DOHH2 (cell line): Measurements from ENCODE around the gene LRIT1.

Experiments
- H3F3A ChIP-seq: fragments of 200-600 bp; sonication (generic), shearing (Covaris generic); 2 replicates; pipeline ENCODE4 v1.6.0; 2016; ENCODE audit warnings: antibody characterized with exemption, mild to moderate bottlenecking; ENCODE audit not compliant: control insufficient read depth, insufficient read depth
- H3K27ac ChIP-seq: fragments of 200-600 bp; sonication (generic); 2 replicates; pipeline ENCODE4 v1.5.1; 2014; ENCODE audit warnings: low read depth, mild to moderate bottlenecking, low read length, moderate library complexity
- H3K27me3 ChIP-seq: fragments of 200-600 bp; sonication (generic); 2 replicates; pipeline ENCODE4 v1.6.1; 2014; ENCODE audit warnings: mild to moderate bottlenecking, low read length, mixed read lengths; ENCODE audit not compliant: control insufficient read depth
- H3K36me3 ChIP-seq: fragments of 200-600 bp; sonication (generic); 2 replicates; pipeline ENCODE4 v1.6.1; 2014; ENCODE audit warnings: mild to moderate bottlenecking, low read length, moderate library complexity, mixed read lengths; ENCODE audit not compliant: control insufficient read depth
- H3K4me1 ChIP-seq: fragments of 200-600 bp; sonication (generic); 2 replicates; pipeline ENCODE4 v1.6.1; 2014; ENCODE audit warnings: mild to moderate bottlenecking, low read length, mixed read lengths; ENCODE audit not compliant: control insufficient read depth
- H3K4me2 ChIP-seq: fragments of 200-600 bp; sonication (generic); 2 replicates; pipeline ENCODE4 v1.6.0; 2014; ENCODE audit warnings: mild to moderate bottlenecking, low read length, moderate library complexity
- H3K4me3 ChIP-seq: fragments of 200-600 bp; sonication (generic); 2 replicates; pipeline ENCODE4 v1.5.1; 2014; ENCODE audit warnings: mild to moderate bottlenecking, low read length, mixed read lengths
- H3K79me2 ChIP-seq: fragments of 200-600 bp; sonication (generic); 2 replicates; pipeline ENCODE4 v1.6.1; 2014; ENCODE audit warnings: mild to moderate bottlenecking, low read length, mixed read lengths; ENCODE audit not compliant: control insufficient read depth
- H3K9me2 ChIP-seq: fragments of 200-600 bp; sonication (generic); replicated peaks from 2 replicates; pipeline ENCODE4 v1.6.1; 2014; ENCODE audit warnings: mild to moderate bottlenecking, low read length, mixed read lengths; ENCODE audit not compliant: control insufficient read depth
- H3K9me3 ChIP-seq: fragments of 200-600 bp; sonication (generic); 2 replicates; pipeline ENCODE4 v1.6.1; 2014; ENCODE audit warnings: antibody characterized with exemption, low read length, mixed read lengths; ENCODE audit not compliant: control insufficient read depth, insufficient read depth
- H4K20me1 ChIP-seq: fragments of 200-600 bp; sonication (generic); 2 replicates; pipeline ENCODE4 v1.6.0; 2014; ENCODE audit warnings: low read depth, mild to moderate bottlenecking, antibody characterized with exemption, low read length, moderate library complexity; ENCODE audit not compliant: control insufficient read depth, insufficient read depth
- CTCF ChIP-seq: fragments of 200-600 bp; sonication (generic); IDR thresholded peaks from one replicate; pipeline ENCODE4 v1.5.1; 2014; ENCODE audit warnings: antibody characterized with exemption, mild to moderate bottlenecking, low read depth, low read length; ENCODE audit not compliant: poor library complexity, severe bottlenecking
- EZH2phosphoT487 ChIP-seq: fragments of 200-600 bp; sonication (generic); IDR thresholded peaks from 2 replicates; pipeline ENCODE4 v1.6.1; 2017; ENCODE audit warnings: borderline replicate concordance, mild to moderate bottlenecking, antibody characterized with exemption, low read length, moderate library complexity, mixed read lengths

LRIT1 gene

DNA sequence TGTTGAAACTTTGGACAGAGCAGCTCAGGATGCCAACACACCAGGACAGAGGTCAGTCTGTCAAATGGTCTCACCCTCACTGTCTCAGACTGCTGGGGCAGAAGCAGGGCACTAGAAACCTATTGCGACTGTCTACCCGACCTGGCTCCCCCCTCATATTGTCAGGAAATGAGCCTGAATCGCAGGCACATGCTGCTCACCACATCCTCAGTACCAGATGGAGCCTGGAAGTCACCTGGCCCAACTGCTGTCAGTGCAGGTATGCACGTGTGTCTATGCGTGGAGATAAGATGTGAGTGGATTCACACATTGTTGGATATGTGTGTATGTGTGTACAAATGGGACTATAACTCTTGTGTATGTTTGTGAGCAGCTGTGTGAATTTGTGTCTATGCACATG is 50.2 kb downstream of the LRIT1 start:
- Histone ChIP-seq H3K4me1 (peaks cover 4% of the 10 kb centered on the region; the same call in 1 of the 2 replicates), H4K20me1 (no peaks in the 10 kb centered on the region), H3K4me2 (no peak overlapping the region), H3K9me2 (no peaks in the 10 kb centered on the region), H3K27ac (no peak overlapping the region), H3K79me2 (no peaks in the 10 kb centered on the region), H3K9me3 (no peaks in the 10 kb centered on the region), H3K27me3 (peaks cover 41% of the 10 kb centered on the region), H3K4me3 (no peak overlapping the region), H3K36me3 (no peaks in the 10 kb centered on the region), H3F3A (no peaks in the 10 kb centered on the region)
- no peak for TF ChIP-seq CTCF
- no peak for TF ChIP-seq EZH2phosphoT487

GRCh38 chr10:84190621-84191020 is 50.7 kb downstream of the LRIT1 start:
- Histone ChIP-seq H3K4me2 (no peak overlapping the region), H3K79me2 (no peaks in the 10 kb centered on the region), H3K4me1 (peaks cover 4% of the 10 kb centered on the region; the same call in 1 of the 2 replicates), H3K27ac (no peak overlapping the region), H3F3A (no peaks in the 10 kb centered on the region), H4K20me1 (no peaks in the 10 kb centered on the region), H3K9me2 (no peaks in the 10 kb centered on the region), H3K36me3 (no peaks in the 10 kb centered on the region), H3K9me3 (no peaks in the 10 kb centered on the region), H3K27me3 (peaks cover 36% of the 10 kb centered on the region), H3K4me3 (no peak overlapping the region)
- TF ChIP-seq EZH2phosphoT487: no peak
- TF ChIP-seq CTCF: no peak

DNA sequence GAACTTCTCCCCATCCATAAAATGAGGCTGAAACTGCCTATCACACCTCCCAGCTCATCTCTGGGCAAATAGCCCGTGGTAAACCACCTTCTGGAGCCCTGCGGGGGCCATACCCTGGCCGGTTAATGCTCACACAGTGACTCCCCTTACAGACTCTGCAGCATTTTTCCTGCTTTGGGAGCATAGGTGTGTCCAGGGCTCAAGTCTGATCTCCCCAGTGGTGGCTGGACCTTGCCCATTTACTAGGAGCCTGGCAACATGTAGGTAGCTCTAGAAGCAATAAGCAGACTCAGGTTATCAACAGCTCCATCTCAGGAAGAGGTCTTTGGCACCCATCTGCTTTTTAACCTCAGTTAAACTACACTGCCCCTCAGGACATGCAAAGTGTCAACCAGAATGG is 52.5 kb downstream of the LRIT1 start:
- Histone ChIP-seq H3K27me3 (peaks cover 18% of the 10 kb centered on the region), H3K36me3 (no peaks in the 10 kb centered on the region), H3K9me2 (no peaks in the 10 kb centered on the region), H3K9me3 (no peaks in the 10 kb centered on the region), H3K27ac (no peak overlapping the region), H3K4me1 (no peaks in the 10 kb centered on the region), H3K79me2 (no peaks in the 10 kb centered on the region), H3F3A (no peaks in the 10 kb centered on the region), H3K4me3 (no peak overlapping the region), H3K4me2 (no peak overlapping the region), H4K20me1 (no peaks in the 10 kb centered on the region)
- TF ChIP-seq CTCF (no peak), EZH2phosphoT487 (no peak)
